K562 (cell line): ENCODE data around the gene GCN1.
A peak's percentile ranks its signal among the peaks of the same experiment; 100 is the strongest.

Experiments
- CBFB ChIP-seq: sonication (generic); formaldehyde crosslinking; IDR thresholded peaks from 2 replicates; pipeline ENCODE4 v1.4.0; 2020; ENCODE audit warnings: mild to moderate bottlenecking, missing genetic modification reagents
- CEBPB ChIP-seq: fragments of 450-650 bp; IDR thresholded peaks from 2 replicates; pipeline ENCODE4 v1.6.1; 2016; ENCODE audit warnings: missing genetic modification characterization, missing compliant biosample characterization
- KAT8 ChIP-seq: fragments of 450-650 bp; IDR thresholded peaks from 2 replicates; pipeline ENCODE4 v1.6.1; 2016; ENCODE audit warnings: low read depth, mild to moderate bottlenecking
- KDM5B ChIP-seq: fragments of 200-600 bp; sonication (generic); IDR thresholded peaks from 2 replicates; pipeline ENCODE4 v1.6.1; 2012; ENCODE audit warnings: low read depth, mild to moderate bottlenecking, moderate library complexity, low read length, control low read depth, inconsistent platforms; ENCODE audit not compliant: insufficient replicate concordance
- MTA3 ChIP-seq: fragments of 450-650 bp; formaldehyde crosslinking; IDR thresholded peaks from 2 replicates; pipeline ENCODE4 v1.6.1; 2017; ENCODE audit warnings: mild to moderate bottlenecking, borderline replicate concordance
- POLR2AphosphoS5 ChIP-seq: IDR thresholded peaks from 2 replicates; pipeline ENCODE4 v1.6.1; 2011; ENCODE audit warnings: mild to moderate bottlenecking, low read depth, low read length, moderate library complexity; ENCODE audit not compliant: control insufficient read depth, insufficient read depth
- RBFOX2 ChIP-seq: fragments of 200-400 bp; formaldehyde crosslinking; IDR thresholded peaks from 2 replicates; pipeline ENCODE4 v1.6.1; 2017; ENCODE audit warnings: low read depth, mild to moderate bottlenecking, low read length, moderate library complexity
- SMARCE1 ChIP-seq: fragments of 450-650 bp; IDR thresholded peaks from 2 replicates; pipeline ENCODE4 v1.7.1; 2016; ENCODE audit warnings: mild to moderate bottlenecking
- TF ChIP-seq, protein P1 (sequence below), 3 experiments: IDR thresholded peaks in 2 of 3; conservative IDR thresholded peaks in 1 of 3; 2 replicates each; pipeline ENCODE4 v1.5.1; 2011 to 2012; ENCODE audit warnings: low read length in 3 of 3, mild to moderate bottlenecking in 3 of 3, control low read depth in 2 of 3, improper control_type of control experiment in 1 of 3, inconsistent platforms in 1 of 3, low read depth in 1 of 3, mixed read lengths in 1 of 3, moderate library complexity in 1 of 3; ENCODE audit not compliant: insufficient read depth in 2 of 3

DNA sequence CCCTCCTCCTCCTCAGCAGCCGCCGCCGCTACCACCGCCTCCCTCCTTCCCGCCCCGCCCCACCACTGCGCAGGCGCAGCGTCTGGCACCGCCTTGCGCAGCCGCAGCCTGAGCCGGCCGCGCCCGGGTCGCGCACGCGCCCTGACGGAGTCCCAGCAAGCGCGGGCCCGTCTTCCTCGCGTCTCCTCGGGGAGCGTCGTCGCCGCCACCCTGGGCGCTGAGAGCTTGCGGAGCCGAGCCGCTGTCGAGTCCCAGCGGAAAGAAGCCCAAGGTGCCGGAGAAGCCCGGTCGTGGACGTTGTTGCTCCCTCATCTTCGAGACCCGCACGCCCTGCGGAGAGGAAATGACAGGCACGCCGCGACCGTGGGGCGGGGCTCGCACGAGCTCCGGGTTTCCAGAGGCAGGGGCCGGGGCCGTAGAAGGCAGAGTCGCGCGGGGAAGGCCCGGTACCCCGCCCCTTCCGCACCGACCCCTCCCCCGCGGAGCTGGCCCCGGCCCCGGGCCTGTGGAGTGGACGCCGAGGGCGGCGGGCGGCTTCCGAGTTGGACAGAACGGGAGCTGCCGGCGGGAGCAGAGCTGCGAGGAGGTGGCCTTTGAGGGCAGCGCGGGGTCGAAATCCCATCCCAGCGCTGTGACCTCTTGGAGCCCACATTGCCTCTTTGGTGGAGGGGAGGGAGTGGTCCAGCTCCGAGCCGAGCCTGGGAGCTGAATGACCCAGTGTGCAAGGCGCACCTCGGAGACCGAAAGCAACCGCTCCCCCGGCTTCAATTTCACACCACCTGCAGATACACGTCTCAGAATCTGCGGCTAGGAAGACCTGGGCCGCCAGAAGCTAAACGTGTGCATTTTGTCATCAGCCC, 77.5 kb downstream of the GCN1 start:
- TF ChIP-seq MTA3: 0 out of 2 replicates have a peak, but pooled peaks have one; percentile 15
- TF ChIP-seq KDM5B: peak; percentile 90
- peak; percentile 88 for TF ChIP-seq RBFOX2
- TF ChIP-seq KAT8: no peak
- no peak; the same call in 1 of the 2 replicates for TF ChIP-seq SMARCE1
- TF ChIP-seq, protein P1, sequence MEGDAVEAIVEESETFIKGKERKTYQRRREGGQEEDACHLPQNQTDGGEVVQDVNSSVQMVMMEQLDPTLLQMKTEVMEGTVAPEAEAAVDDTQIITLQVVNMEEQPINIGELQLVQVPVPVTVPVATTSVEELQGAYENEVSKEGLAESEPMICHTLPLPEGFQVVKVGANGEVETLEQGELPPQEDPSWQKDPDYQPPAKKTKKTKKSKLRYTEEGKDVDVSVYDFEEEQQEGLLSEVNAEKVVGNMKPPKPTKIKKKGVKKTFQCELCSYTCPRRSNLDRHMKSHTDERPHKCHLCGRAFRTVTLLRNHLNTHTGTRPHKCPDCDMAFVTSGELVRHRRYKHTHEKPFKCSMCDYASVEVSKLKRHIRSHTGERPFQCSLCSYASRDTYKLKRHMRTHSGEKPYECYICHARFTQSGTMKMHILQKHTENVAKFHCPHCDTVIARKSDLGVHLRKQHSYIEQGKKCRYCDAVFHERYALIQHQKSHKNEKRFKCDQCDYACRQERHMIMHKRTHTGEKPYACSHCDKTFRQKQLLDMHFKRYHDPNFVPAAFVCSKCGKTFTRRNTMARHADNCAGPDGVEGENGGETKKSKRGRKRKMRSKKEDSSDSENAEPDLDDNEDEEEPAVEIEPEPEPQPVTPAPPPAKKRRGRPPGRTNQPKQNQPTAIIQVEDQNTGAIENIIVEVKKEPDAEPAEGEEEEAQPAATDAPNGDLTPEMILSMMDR (IDR thresholded peaks at IDR 0.05 in 2 of 3, conservative IDR thresholded peaks at IDR 0.05 in 1 of 3; ENCODE audit: insufficient read depth in 2 of 3, low read depth in 1 of 3, low read length in 3 of 3): no peak
- peak; percentile 72 for TF ChIP-seq POLR2AphosphoS5
- TF ChIP-seq CBFB (CRISPR knock-in tag): no peak
- no peak for TF ChIP-seq CEBPB (tag)
